Measurements from ENCODE around the gene ANKRD10.

The ANKRD10 gene

GRCh38 chr13:110830331-110830730, 84.5 kb downstream of the ANKRD10 start:
- H3K9me3 Mint-ChIP-seq, result no peaks in the 10 kb centered on the region
- no peak overlapping the region for H3K27ac Mint-ChIP-seq
- no peak for ATAC-seq

DNA sequence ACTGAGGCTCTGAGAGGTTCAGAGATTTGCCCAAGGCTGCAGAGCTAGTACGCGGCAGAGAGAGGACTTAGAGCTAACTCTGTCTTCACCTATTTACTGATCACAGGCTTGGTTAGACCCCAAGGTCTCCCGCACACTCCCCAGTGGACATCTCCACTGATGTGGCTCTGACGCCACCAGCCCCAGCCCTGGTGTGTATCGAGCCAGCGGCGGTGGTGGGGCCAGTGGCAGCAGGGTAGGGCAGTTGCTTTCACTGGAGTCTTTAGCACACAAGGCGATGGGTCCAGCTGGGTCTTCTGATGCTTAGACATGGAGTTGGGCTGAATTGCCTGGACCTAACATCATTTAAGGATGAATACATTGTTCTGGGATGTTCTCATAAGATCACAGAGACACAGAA, 85.4 kb downstream of the ANKRD10 start:
- ATAC-seq (no peak), DNase-seq (no peak)
- H3K4me1 Mint-ChIP-seq, result no peaks in the 10 kb centered on the region
- no peaks in the 10 kb centered on the region for H3K27me3 Mint-ChIP-seq
- H3K27ac Mint-ChIP-seq, result no peak overlapping the region
- H3K9me3 Mint-ChIP-seq, result no peaks in the 10 kb centered on the region
- no peak overlapping the region for H3K4me3 Mint-ChIP-seq

More at GRCh38 chr13:110830331-110830730, 84.5 kb downstream of the ANKRD10 start:
- H3K27me3 Mint-ChIP-seq, result no peaks in the 10 kb centered on the region
- no peak overlapping the region for H3K4me3 Mint-ChIP-seq
- H3K4me1 Mint-ChIP-seq, result no peaks in the 10 kb centered on the region
- DNase-seq, result no peak

DNA sequence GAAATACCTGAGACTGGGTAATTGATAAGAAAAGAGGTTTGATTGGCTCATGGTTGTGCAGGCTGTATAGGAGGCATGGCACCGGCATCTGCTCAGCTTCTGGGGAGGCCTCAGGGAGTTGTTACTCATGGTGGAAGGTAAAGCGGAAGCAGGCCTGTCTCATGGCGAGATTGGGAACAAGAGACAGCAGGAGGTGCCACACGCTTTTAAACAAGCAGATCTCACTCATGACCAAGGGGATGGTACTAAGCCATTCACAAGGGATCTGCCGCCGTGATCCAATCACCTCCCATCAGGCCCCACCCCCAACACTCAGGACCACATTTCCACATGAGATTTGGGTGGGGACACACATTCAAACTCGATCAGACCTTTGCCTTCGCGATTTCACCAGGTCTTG, 86.2 kb downstream of the ANKRD10 start:
- ATAC-seq (no peak), DNase-seq (no peak)
- H3K4me3 Mint-ChIP-seq, result no peak overlapping the region
- H3K27ac Mint-ChIP-seq, result no peak overlapping the region
- H3K27me3 Mint-ChIP-seq, result no peaks in the 10 kb centered on the region
- peaks cover 5% of the 10 kb centered on the region for H3K4me1 Mint-ChIP-seq
- H3K9me3 Mint-ChIP-seq, result no peaks in the 10 kb centered on the region
